Neuron (in vitro differentiated cells): Measurements from ENCODE around the gene STARD5.

ENCODE experiments used
- H2AFZ ChIP-seq: one replicate; pipeline ENCODE4 v1.6.1; 2013; ENCODE audit warnings: low read depth, mild to moderate bottlenecking, inconsistent platforms, low read length, moderate library complexity
- H3K27me3 ChIP-seq: one replicate; pipeline ENCODE4 v1.6.1; 2013; ENCODE audit warnings: low read length; ENCODE audit not compliant: insufficient read depth
- H3K36me3 ChIP-seq: one replicate; pipeline ENCODE4 v1.6.1; 2013; ENCODE audit warnings: low read length; ENCODE audit not compliant: insufficient read depth
- H3K4me1 ChIP-seq: one replicate; pipeline ENCODE4 v1.6.1; 2013; ENCODE audit warnings: low read length; ENCODE audit not compliant: insufficient read depth
- H3K4me3 ChIP-seq: 2 replicates; pipeline ENCODE4 v1.5.1; 2013; ENCODE audit warnings: mild to moderate bottlenecking, low read length, moderate library complexity
- H3K9me3 ChIP-seq: one replicate; pipeline ENCODE4 v1.6.1; 2013; ENCODE audit warnings: low read length

The STARD5 gene

GRCh38 chr15:81279621-81280485, 44.1 kb downstream of the STARD5 start:
- no peaks in the 10 kb centered on the region for H3K4me1 ChIP-seq
- no peaks in the 10 kb centered on the region for H3K36me3 ChIP-seq
- H2AFZ ChIP-seq, result no peak overlapping the region
- no peaks in the 10 kb centered on the region for H3K9me3 ChIP-seq
- peaks cover 5% of the 10 kb centered on the region for H3K27me3 ChIP-seq
- H3K4me3 ChIP-seq, result no peak overlapping the region

GRCh38 chr15:81278306-81279029, 45.5 kb downstream of the STARD5 start:
- no peaks in the 10 kb centered on the region for H3K4me1 ChIP-seq
- H3K36me3 ChIP-seq, result no peaks in the 10 kb centered on the region
- H3K9me3 ChIP-seq, result no peaks in the 10 kb centered on the region
- H3K4me3 ChIP-seq, result no peak overlapping the region
- no peak overlapping the region for H2AFZ ChIP-seq
- H3K27me3 ChIP-seq, result peaks cover 5% of the 10 kb centered on the region

- Histone ChIP-seq H3K9me3 (no peaks in the 10 kb centered on the region), H3K4me1 (no peaks in the 10 kb centered on the region), H2AFZ (no peak overlapping the region), H3K36me3 (no peaks in the 10 kb centered on the region), H3K4me3 (no peak overlapping the region), H3K27me3 (peaks cover 5% of the 10 kb centered on the region)
These were observed 46.1 kb downstream of the STARD5 start for GRCh38 chr15:81277851-81278250.

DNA sequence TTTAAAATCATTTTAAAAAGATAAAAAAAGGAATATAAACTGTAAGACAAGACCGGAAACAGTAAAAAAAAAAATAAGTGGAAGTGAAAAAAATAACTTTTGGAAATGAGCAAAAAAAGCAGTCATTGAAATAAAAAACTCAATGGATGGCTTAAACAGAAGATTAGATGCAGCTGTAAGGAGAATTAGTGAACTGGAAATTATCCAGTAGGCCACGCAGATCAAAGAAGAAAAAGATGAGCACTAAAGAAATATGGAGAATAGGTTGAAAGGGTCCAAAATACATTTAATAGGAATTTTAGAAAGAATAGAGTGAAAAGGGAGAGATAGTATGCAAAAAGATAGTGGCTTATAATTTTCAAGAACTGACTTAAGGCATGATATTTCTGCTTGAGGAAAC, 47.0 kb downstream of the STARD5 start:
- Histone ChIP-seq H3K9me3 (no peaks in the 10 kb centered on the region), H2AFZ (no peak overlapping the region), H3K4me3 (no peak overlapping the region), H3K4me1 (no peaks in the 10 kb centered on the region), H3K27me3 (peaks cover 1% of the 10 kb centered on the region), H3K36me3 (no peaks in the 10 kb centered on the region)

DNA sequence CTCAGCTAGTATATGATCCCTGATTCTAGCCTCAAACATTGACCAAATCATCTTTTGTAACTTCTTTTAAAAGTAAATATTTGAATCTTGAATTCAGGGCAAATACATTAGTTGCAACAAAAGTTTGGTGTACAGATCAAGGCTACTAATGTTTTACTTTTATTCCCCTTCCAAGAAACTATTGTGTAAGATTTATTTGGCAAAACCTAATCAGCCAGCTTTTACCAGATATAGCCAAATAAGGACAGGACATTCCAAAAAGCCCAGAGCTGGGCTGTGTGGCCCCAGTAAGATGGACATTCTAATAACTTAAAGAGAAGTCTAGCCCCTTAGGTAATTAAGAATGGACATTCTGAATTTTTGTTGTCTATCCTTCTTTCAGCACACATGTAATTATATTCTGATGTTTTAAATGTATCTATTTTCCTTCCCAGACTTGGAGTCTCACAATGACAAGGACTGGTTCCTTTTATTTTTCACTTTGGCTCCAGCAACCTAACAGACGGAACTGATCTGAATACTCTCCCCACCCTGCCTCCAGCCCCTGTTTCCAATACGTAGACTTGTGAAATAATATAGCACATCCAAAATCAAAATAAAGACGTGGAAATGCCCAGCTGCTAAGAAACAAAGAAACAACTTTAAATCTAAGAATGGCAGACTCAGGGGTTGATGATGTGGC, 48.1 kb downstream of the STARD5 start:
- Histone ChIP-seq H3K9me3 (no peaks in the 10 kb centered on the region), H3K36me3 (no peaks in the 10 kb centered on the region), H3K4me3 (no peak overlapping the region), H3K4me1 (no peaks in the 10 kb centered on the region), H2AFZ (no peak overlapping the region), H3K27me3 (no peaks in the 10 kb centered on the region)

GRCh38 chr15:81274931-81275707, 48.8 kb downstream of the STARD5 start:
- H2AFZ ChIP-seq, result no peak overlapping the region
- no peaks in the 10 kb centered on the region for H3K36me3 ChIP-seq
- no peaks in the 10 kb centered on the region for H3K9me3 ChIP-seq
- H3K4me3 ChIP-seq, result no peak overlapping the region
- no peaks in the 10 kb centered on the region for H3K4me1 ChIP-seq
- no peaks in the 10 kb centered on the region for H3K27me3 ChIP-seq

DNA sequence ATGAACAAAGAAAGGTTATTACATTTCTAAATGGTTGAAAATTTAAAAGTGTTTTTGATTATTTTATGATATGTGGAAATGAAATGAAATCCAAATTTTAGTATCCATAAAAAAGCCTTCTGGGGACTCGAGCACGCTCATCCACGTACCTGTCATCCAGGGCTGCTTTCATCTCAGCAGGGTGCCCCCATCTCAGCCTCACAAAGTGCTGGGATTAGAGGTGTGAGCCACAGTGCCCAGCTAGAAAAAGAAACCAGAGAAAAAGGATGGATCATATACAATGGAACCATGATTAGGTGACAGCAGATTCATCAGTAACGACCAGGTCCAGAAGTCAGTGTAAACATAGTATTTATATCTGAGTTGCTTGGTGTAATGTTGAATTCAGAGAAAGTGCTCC, 49.7 kb downstream of the STARD5 start:
- no peak overlapping the region for H3K4me3 ChIP-seq
- no peaks in the 10 kb centered on the region for H3K36me3 ChIP-seq
- no peaks in the 10 kb centered on the region for H3K27me3 ChIP-seq
- H2AFZ ChIP-seq, result no peak overlapping the region
- no peaks in the 10 kb centered on the region for H3K4me1 ChIP-seq
- no peaks in the 10 kb centered on the region for H3K9me3 ChIP-seq

GRCh38 chr15:81273855-81274254, 50.1 kb downstream of the STARD5 start:
- Histone ChIP-seq H3K36me3 (no peaks in the 10 kb centered on the region), H3K9me3 (no peaks in the 10 kb centered on the region), H3K4me1 (no peaks in the 10 kb centered on the region)

GRCh38 chr15:81273200-81273599, 50.7 kb downstream of the STARD5 start:
- no peaks in the 10 kb centered on the region for H3K27me3 ChIP-seq
- H3K4me3 ChIP-seq, result no peak overlapping the region
- H3K9me3 ChIP-seq, result no peaks in the 10 kb centered on the region
- no peaks in the 10 kb centered on the region for H3K36me3 ChIP-seq
- no peaks in the 10 kb centered on the region for H3K4me1 ChIP-seq
- H2AFZ ChIP-seq, result no peak overlapping the region

More at GRCh38 chr15:81273855-81274254, 50.1 kb downstream of the STARD5 start:
- Histone ChIP-seq H3K4me3 (no peak overlapping the region), H3K27me3 (no peaks in the 10 kb centered on the region), H2AFZ (no peak overlapping the region)

DNA sequence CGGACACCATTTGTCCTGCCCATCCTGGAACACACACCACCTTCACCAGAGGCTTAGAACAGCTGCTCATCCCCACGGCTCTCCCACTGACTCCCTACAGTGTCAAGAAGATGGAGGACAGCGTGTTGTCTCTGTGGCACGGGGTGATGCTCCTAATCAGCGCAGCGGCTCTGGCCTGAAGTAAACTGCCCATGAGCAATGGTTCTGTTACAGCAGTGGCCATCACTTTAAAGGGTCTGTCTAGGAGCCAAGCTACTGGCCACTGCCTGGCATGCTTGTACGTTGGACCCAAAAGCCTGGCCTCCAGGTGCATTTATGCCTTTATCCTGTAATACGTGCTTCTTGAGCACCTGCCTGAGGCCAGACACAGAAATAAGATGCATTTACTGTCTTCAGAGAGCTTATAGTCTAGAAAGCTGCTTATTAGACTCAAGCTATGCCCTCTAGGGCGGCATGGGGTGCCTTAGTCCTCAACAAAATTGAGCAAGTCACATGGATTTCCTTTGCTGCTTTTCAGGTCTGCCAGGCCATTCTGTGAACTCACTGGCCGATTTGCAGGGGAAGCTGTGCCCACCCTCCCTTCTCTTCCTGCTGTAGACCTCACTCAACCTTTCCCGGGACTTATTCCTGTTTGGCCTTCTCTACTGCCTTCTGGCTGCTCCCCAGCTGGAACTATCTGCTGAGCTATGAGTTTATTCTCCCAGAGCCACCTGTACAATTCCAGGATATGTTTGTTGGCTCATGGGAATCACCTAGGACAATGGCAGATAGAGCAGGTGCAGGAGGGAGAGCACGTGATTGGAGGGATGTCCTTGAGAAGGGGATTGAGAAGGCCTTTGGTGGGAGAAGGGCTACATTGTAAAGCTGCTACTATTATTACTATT, 51.9 kb downstream of the STARD5 start:
- H3K9me3 ChIP-seq, result no peaks in the 10 kb centered on the region
- no peaks in the 10 kb centered on the region for H3K36me3 ChIP-seq
- no peaks in the 10 kb centered on the region for H3K4me1 ChIP-seq
- no peak overlapping the region for H3K4me3 ChIP-seq
- no peak overlapping the region for H2AFZ ChIP-seq
- no peaks in the 10 kb centered on the region for H3K27me3 ChIP-seq

GRCh38 chr15:81270781-81271491, 53.0 kb downstream of the STARD5 start:
- H3K9me3 ChIP-seq, result no peaks in the 10 kb centered on the region
- no peaks in the 10 kb centered on the region for H3K36me3 ChIP-seq
- no peaks in the 10 kb centered on the region for H3K27me3 ChIP-seq
- H3K4me3 ChIP-seq, result no peak overlapping the region
- no peak overlapping the region for H2AFZ ChIP-seq
- H3K4me1 ChIP-seq, result peaks cover 2% of the 10 kb centered on the region
